GM12872 (cell line): ENCODE results near the gene RNU5B-1.

ENCODE experiments used
- TF ChIP-seq, protein P1 (sequence below): IDR thresholded peaks from 3 replicates; pipeline ENCODE4 v1.5.1; 2011; ENCODE audit warnings: low read depth, mild to moderate bottlenecking, low read length, moderate library complexity; ENCODE audit not compliant: insufficient read depth

Gene RNU5B-1

DNA sequence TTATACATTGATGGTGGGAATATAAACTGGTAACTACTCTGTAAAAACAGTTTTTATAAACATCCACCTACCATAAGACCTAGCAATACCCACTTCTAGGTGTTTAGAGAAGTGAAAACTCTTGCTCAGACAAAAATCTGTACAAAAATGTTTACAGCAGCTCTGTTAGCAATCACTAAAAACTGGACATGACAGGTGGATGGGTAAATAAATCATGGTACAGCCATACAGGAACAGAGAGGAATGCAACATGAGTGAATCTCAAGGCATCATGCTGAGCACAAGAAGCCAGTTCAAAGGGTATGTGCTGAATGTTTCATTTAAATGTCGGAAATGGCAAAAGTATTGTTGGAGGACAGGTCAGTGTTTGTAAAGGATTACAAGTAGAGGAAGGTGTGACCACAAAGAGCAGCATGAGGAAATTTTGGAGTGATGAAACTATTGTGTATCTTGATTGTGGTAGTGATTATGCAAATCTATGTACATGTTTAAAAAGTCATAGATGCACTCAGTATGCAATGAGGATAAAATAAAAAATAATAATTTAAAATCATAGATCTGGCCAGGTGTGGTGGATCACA lies 11.4 kb upstream of the RNU5B-1 start:
- TF ChIP-seq, protein P1, sequence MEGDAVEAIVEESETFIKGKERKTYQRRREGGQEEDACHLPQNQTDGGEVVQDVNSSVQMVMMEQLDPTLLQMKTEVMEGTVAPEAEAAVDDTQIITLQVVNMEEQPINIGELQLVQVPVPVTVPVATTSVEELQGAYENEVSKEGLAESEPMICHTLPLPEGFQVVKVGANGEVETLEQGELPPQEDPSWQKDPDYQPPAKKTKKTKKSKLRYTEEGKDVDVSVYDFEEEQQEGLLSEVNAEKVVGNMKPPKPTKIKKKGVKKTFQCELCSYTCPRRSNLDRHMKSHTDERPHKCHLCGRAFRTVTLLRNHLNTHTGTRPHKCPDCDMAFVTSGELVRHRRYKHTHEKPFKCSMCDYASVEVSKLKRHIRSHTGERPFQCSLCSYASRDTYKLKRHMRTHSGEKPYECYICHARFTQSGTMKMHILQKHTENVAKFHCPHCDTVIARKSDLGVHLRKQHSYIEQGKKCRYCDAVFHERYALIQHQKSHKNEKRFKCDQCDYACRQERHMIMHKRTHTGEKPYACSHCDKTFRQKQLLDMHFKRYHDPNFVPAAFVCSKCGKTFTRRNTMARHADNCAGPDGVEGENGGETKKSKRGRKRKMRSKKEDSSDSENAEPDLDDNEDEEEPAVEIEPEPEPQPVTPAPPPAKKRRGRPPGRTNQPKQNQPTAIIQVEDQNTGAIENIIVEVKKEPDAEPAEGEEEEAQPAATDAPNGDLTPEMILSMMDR, result no peak

DNA sequence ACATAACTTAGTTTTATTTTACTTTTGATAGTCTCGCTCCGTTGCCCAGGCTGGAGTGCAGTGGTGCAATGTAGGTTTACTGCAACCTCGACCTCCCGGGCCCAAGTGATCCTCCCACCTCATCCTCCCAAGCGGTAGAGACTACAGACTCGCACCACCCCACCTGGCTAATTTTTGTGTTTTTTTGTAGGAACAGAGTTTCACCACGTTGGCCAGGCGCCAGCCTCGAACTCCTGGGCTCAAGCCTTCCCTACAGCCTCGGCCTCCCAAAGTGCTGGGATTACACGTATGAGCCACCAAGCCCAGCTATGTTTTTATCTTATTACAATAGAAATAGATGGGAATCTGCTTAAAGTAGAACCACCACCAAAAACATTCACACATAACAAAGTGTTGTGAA lies 5.7 kb upstream of the RNU5B-1 start:
- TF ChIP-seq, protein P1, result no peak

DNA sequence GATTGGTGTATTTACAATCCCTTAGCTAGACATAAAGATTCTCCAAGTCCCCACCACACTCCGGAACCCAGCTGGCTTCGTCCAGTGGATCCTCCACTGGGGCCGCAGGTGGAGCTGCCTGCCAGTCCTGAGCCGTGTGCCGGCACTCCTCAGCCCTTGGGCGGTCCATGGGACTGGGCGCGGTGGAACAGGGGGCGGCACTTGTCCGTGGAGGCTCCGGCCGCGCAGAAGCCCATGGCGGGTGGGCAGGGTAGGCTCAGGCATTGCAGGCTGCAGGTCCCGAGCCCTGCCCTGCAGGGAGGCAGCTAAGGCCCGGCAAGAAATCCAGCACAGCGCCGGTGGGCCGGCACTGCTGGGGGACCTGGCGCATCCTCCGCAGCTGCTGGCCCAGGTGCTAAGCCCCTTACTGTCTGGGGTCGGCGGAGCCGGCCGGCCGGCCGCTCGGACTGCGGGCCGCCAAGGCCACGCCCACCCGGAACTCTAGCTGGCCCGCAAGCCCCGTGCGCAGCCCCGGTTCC lies 3.5 kb upstream of the RNU5B-1 start:
- TF ChIP-seq, protein P1, result no peak

DNA sequence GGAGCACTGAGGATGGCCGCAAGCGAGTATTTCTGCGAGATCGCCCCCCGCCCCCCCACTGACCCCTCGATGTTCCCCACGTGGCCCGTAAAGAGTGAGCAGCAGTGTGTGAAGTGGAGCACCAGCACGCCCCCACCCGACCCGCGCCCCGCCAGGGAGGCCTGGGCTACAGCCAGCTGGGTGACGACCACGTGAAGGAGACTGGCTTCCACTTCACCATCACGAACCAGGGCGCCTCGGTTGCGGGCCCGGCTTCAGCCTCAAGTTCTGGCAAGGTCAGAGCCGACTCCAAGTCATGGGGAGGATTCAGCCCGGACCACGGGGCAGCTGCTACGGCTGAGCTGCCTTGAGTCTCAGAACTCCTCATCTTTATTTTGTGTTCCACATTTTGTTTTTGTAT lies 2.4 kb upstream of the RNU5B-1 start:
- TF ChIP-seq, protein P1, result no peak

DNA sequence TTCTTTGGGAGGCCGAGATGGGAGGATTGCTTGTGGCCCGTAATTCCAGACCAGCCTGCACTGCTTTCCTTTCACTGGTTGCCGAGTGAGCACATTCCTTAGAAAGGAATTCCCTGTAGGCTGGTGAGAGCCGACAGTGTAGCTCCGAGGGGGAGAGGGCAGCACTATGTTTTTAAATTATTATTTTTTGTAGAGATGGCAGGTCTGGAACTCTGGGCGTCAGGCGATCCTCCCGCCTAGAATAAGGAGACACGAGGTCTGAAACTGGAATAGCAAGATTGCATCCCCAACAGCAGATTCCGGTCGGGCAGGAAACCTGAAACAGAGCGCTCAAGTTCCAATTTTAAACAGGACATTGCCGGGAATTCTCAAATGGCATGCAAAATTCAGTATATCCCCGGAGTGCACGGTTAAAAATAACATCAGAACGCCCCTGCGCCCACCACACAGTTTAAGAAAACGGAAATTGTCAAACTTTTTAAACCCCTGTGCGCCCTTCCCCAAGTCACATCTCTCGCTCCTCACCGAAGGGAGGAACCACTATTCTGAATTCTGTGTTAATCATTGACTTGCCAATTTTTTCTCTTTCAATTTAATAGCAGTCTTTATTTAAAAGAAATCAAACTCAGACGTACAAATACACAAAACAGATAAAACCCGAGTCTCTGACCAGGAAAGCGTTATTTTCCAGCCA lies 643 bp upstream of the RNU5B-1 start:
- TF ChIP-seq, protein P1, result no peak

DNA sequence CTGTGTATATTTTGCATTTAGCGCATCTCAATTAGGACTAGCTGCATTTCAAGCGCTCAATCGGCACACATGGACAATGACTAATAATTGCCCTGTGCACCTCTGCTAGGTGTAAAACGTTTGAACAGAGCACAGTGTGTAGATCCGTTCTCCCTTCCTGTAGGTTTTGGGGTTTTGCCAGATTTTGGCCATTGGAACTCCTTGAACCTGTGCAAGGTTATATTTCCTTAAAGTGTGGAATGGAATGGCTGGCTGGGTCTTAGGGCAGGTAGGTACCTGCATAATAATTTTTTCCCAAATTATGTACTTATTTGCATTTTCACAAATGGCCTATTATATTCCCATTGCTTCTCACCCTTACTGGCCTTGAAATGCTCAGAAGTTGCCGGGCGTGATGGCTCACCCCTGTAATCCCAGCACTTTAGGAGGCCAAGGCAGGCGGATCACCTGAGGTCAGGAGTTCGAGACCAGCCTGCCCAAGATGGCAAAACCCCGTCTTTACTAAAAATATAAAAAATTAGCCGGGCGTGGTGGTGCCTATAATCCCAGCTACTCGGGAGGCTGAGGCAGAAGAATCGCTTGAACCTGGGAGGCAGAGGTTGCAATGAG lies 777 bp downstream of the RNU5B-1 start:
- TF ChIP-seq, protein P1, result no peak

DNA sequence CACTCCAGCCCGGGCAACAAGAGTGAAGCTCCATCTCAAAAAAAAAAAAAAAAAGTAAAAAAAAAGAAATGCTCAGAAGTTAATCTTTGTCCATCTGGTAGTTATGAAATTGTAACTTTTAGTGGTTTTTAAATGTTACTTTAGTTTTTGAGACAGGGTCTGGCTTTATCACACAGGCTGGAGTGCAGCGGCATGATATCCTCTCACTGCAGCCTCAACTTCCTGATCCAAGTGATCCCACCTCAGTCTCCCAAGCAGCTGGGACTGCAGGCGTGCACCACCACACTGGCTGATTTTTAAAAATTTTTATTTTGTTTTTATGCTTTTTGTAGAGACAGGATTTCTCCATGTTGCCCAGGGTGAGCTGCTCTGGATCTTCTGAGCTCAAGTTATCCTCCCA lies 1.3 kb downstream of the RNU5B-1 start:
- TF ChIP-seq, protein P1, result no peak
